GM23338 (cell line): ENCODE data around the gene NUP98. TPM values are rescaled to one million over a fixed set of nuclear protein-coding genes. Genes with fewer than 3 reads are reported as not detected.

Experiments used
- ATAC-seq: fragments of 200-7000 bp; cut with Tn5 transposase; 3 replicates; pipeline ENCODE4 v1.9.1; 2020
- DNase-seq: peaks from one replicate; pipeline ENCODE4 v3.0.0-alpha.2; 2015; ENCODE audit warnings: low spot score
- H2AFZ ChIP-seq: fragments of 200-600 bp; sonication (generic); 2 replicates; pipeline ENCODE4 v1.8.0; 2016; ENCODE audit warnings: antibody characterized with exemption, mild to moderate bottlenecking, moderate library complexity
- H3F3A ChIP-seq: fragments of 200-600 bp; sonication (generic); replicated peaks from 2 replicates; pipeline ENCODE4 v1.8.0; 2017; ENCODE audit warnings: antibody characterized with exemption, mixed run types, low read depth
- H3K27ac ChIP-seq: fragments of 200-600 bp; sonication (generic); 2 replicates; pipeline ENCODE4 v1.6.1; 2016; ENCODE audit warnings: low read depth
- H3K27me3 ChIP-seq: fragments of 200-600 bp; sonication (generic); 2 replicates; pipeline ENCODE4 v1.8.0; 2016; ENCODE audit warnings: mild to moderate bottlenecking, mixed run types, moderate library complexity; ENCODE audit not compliant: insufficient read depth
- H3K36me3 ChIP-seq: fragments of 200-600 bp; sonication (generic); 2 replicates; pipeline ENCODE4 v1.8.0; 2016; ENCODE audit warnings: mild to moderate bottlenecking; ENCODE audit not compliant: insufficient read depth
- H3K4me1 ChIP-seq: fragments of 200-600 bp; sonication (generic); 2 replicates; pipeline ENCODE4 v1.8.0; 2016; ENCODE audit warnings: mild to moderate bottlenecking, moderate library complexity; ENCODE audit not compliant: insufficient read depth
- H3K4me2 ChIP-seq: fragments of 200-600 bp; sonication (generic); 2 replicates; pipeline ENCODE4 v1.7.1; 2017; ENCODE audit warnings: mixed run types
- H3K4me3 ChIP-seq: fragments of 200-600 bp; sonication (generic); 2 replicates; pipeline ENCODE4 v1.6.1; 2016; ENCODE audit warnings: mixed run types
- H3K79me2 ChIP-seq: fragments of 200-600 bp; sonication (generic); replicated peaks from 2 replicates; pipeline ENCODE4 v1.8.0; 2017; ENCODE audit warnings: mild to moderate bottlenecking; ENCODE audit not compliant: insufficient read depth
- H3K9me2 ChIP-seq: fragments of 200-600 bp; sonication (generic); 2 replicates; pipeline ENCODE4 v1.8.0; 2017; ENCODE audit not compliant: insufficient read depth
- H4K20me1 ChIP-seq: fragments of 200-600 bp; sonication (generic); replicated peaks from 2 replicates; pipeline ENCODE4 v1.8.0; 2017; ENCODE audit warnings: mild to moderate bottlenecking; ENCODE audit not compliant: insufficient read depth
- H3K27ac Mint-ChIP-seq: 2 replicates; pipeline ENCODE4 v1.8.0; 2020; ENCODE audit warnings: inconsistent platforms, mild to moderate bottlenecking, moderate library complexity, mixed read lengths
- H3K27me3 Mint-ChIP-seq: 3 replicates; pipeline ENCODE4 v1.8.0; 2022; ENCODE audit warnings: low read depth, mild to moderate bottlenecking, moderate library complexity, mixed read lengths, inconsistent platforms; ENCODE audit not compliant: insufficient read depth, poor library complexity
- H3K36me3 Mint-ChIP-seq: 3 replicates; pipeline ENCODE4 v1.8.0; 2021; ENCODE audit warnings: low read depth, mild to moderate bottlenecking, inconsistent platforms, moderate library complexity, mixed read lengths
- H3K4me1 Mint-ChIP-seq: 3 replicates; pipeline ENCODE4 v1.8.0; 2020; ENCODE audit warnings: mild to moderate bottlenecking, inconsistent platforms, mixed read lengths
- H3K4me3 Mint-ChIP-seq: 3 replicates; pipeline ENCODE4 v1.8.0; 2021; ENCODE audit warnings: moderate library complexity, mild to moderate bottlenecking, inconsistent platforms, mixed read lengths
- H3K9me3 Mint-ChIP-seq: 3 replicates; pipeline ENCODE4 v1.8.0; 2020; ENCODE audit warnings: moderate library complexity, mild to moderate bottlenecking, inconsistent platforms, mixed read lengths
- CTCF ChIP-seq, 2 experiments: fragments of 200-600 bp in 1 of 2; sonication (generic) in 1 of 2; conservative IDR thresholded peaks; 2 replicates each; pipeline versions ENCODE4 v1.5.1 to v1.6.1; 2016 to 2017; ENCODE audit warnings: antibody characterized with exemption in 2 of 2, low read depth in 2 of 2, mild to moderate bottlenecking in 2 of 2, moderate library complexity in 1 of 2
- EZH2 ChIP-seq: fragments of 200-600 bp; sonication (generic); IDR thresholded peaks from one replicate; pipeline ENCODE4 v1.8.0; 2017; ENCODE audit warnings: antibody characterized with exemption, mild to moderate bottlenecking, low read depth; ENCODE audit not compliant: unreplicated experiment
- NANOG ChIP-seq: IDR thresholded peaks from 2 replicates; pipeline ENCODE4 v1.6.1; 2016; ENCODE audit warnings: antibody characterized with exemption, borderline replicate concordance
- ZNF114 ChIP-seq: fragments of 250-450 bp; sonication (Bioruptor Pico); IDR thresholded peaks from 2 replicates; pipeline ENCODE4 v1.5.0; 2020; ENCODE audit warnings: mild to moderate bottlenecking, moderate library complexity
- ZNF331 ChIP-seq: fragments of 250-450 bp; sonication (Bioruptor Pico); IDR thresholded peaks from 2 replicates; pipeline ENCODE4 v1.5.0; 2020; ENCODE audit warnings: low read depth, mild to moderate bottlenecking, moderate library complexity
- ZNF462 ChIP-seq: fragments of 250-450 bp; sonication (Bioruptor Pico); IDR thresholded peaks from 2 replicates; pipeline ENCODE4 v1.5.0; 2020; ENCODE audit warnings: mild to moderate bottlenecking, moderate library complexity
- polyA plus RNA-seq: library from polyadenylated mRNA; unstranded; fragments of >200 nt; fragmentation: Nextera tagmentation; extraction: Ambion mirVana; gene quantifications from 2 replicates; pipeline ENCODE4 v1.2.1, GENCODE V29; 2016
- total RNA-seq: library from RNA; depleted of rRNA; stranded (reverse); fragments of >200 nt; shearing (Covaris generic); gene quantifications from 2 replicates; pipeline ENCODE4 v1.2.3, GENCODE V29; 2014

Gene NUP98
- total and polyA plus RNA-seq, 2 experiments from 2014 or later, result 23.9 to 174 TPM

- Histone ChIP-seq H4K20me1 (peaks cover 10% of the 10 kb centered on the region; the same call in 1 of the 2 replicates), H3F3A (0 out of 2 replicates have a peak, but pooled peaks cover 3% of the 10 kb centered on the region), H3K9me2 (no peaks in the 10 kb centered on the region), H3K4me2 (no peak overlapping the region), H3K4me1 (no peaks in the 10 kb centered on the region), H2AFZ (no peak overlapping the region), H3K4me3 (no peak overlapping the region), H3K79me2 (no peaks in the 10 kb centered on the region; the same call in 1 of the 2 replicates), H3K27me3 (no peaks in the 10 kb centered on the region), H3K27ac (no peak overlapping the region), H3K36me3 (peaks cover 87% of the 10 kb centered on the region)
- Mint-ChIP-seq H3K27me3 (peaks cover 6% of the 10 kb centered on the region), H3K36me3 (peaks cover 82% of the 10 kb centered on the region), H3K27ac (no peak overlapping the region), H3K9me3 (no peaks in the 10 kb centered on the region), H3K4me3 (no peak overlapping the region), H3K4me1 (no peaks in the 10 kb centered on the region)
- no peak for ATAC-seq
- TF ChIP-seq CTCF (conservative IDR thresholded peaks at IDR 0.05; ENCODE audit: low read depth in 2 of 2) (no peak), EZH2 (no peak)
- no peak for DNase-seq
Measured at GRCh38 chr11:3722100-3722499, 75.3 kb downstream of the NUP98 start.

- no peaks in the 10 kb centered on the region for H3K4me1 Mint-ChIP-seq
- Histone ChIP-seq H3K36me3 (peaks cover 92% of the 10 kb centered on the region), H3K4me3 (no peak overlapping the region), H3K27me3 (no peaks in the 10 kb centered on the region), H3K4me2 (no peak overlapping the region), H3K27ac (no peak overlapping the region), H2AFZ (no peak overlapping the region), H3F3A (0 out of 2 replicates have a peak, but pooled peaks cover 3% of the 10 kb centered on the region), H3K9me2 (no peaks in the 10 kb centered on the region), H3K79me2 (no peaks in the 10 kb centered on the region; the same call in 1 of the 2 replicates), H3K4me1 (no peaks in the 10 kb centered on the region), H4K20me1 (peaks cover 10% of the 10 kb centered on the region; the same call in 1 of the 2 replicates)
- peaks cover 6% of the 10 kb centered on the region for H3K27me3 Mint-ChIP-seq
- no peak overlapping the region for H3K27ac Mint-ChIP-seq
- ATAC-seq (no peak), DNase-seq (no peak)
- TF ChIP-seq CTCF (conservative IDR thresholded peaks at IDR 0.05; ENCODE audit: low read depth in 2 of 2) (no peak), ZNF462 (no peak), ZNF114 (CRISPR knock-in tag) (no peak), ZNF331 (CRISPR knock-in tag) (no peak), NANOG (no peak), EZH2 (no peak)
- no peaks in the 10 kb centered on the region for H3K9me3 Mint-ChIP-seq
- H3K36me3 Mint-ChIP-seq, result peaks cover 83% of the 10 kb centered on the region
- no peak overlapping the region for H3K4me3 Mint-ChIP-seq
Measured at GRCh38 chr11:3720997-3721396, 76.4 kb downstream of the NUP98 start.
